Stimulated activated CD8-positive, alpha-beta memory T cell treated with anti-CD3 and anti-CD28 coated beads, Interleukin-7, amount 100 ng/mL, for 24 hours (primary cell): ENCODE measurements around the gene MUC12.
"Not testable (repeated sequence)": the region's sequence is repeated elsewhere in the genome, so short reads cannot be mapped to it uniquely, and the experiment has no call there.

Source experiments
- DNase-seq: peaks from one replicate; pipeline ENCODE4 v3.0.0-alpha.2; 2020; ENCODE audit warnings: low read depth

The MUC12 gene

GRCh38 chr7:100969066-100969615 is at the start of gene MUC12:
Gene MUC12, plus strand, starts transcription at chr7:100969565. Its CDS starts 58 bp downstream, at chr7:100969623.
- DNase-seq: no peak

GRCh38 chr7:100919779-100920437 is 49.5 kb upstream of the MUC12 start:
- not testable (repeated sequence) for DNase-seq

GRCh38 chr7:100921039-100921438 is 48.3 kb upstream of the MUC12 start:
- no peak for DNase-seq

GRCh38 chr7:100923616-100924015 is 45.7 kb upstream of the MUC12 start:
- not testable (repeated sequence) for DNase-seq

- DNase-seq: no peak
These were observed 39.6 kb upstream of the MUC12 start for GRCh38 chr7:100929808-100930174.

- DNase-seq: no peak
These were observed 35.6 kb upstream of the MUC12 start for GRCh38 chr7:100933734-100934133.

GRCh38 chr7:100935381-100935780 is 34.0 kb upstream of the MUC12 start:
- DNase-seq: not testable (repeated sequence)

GRCh38 chr7:100936167-100936566 is 33.2 kb upstream of the MUC12 start:
- DNase-seq: not testable (repeated sequence)

- DNase-seq: no peak
These were observed 27.2 kb upstream of the MUC12 start for GRCh38 chr7:100942045-100942774.

- DNase-seq: no peak
These were observed 25.7 kb upstream of the MUC12 start for GRCh38 chr7:100943693-100944092.

- DNase-seq: no peak
These were observed 25.2 kb upstream of the MUC12 start for GRCh38 chr7:100944138-100944537.

GRCh38 chr7:100946111-100946510 is 23.3 kb upstream of the MUC12 start:
- DNase-seq: no peak

GRCh38 chr7:100946766-100947365 is 22.5 kb upstream of the MUC12 start:
- DNase-seq: no peak

GRCh38 chr7:100947792-100948191 is 21.6 kb upstream of the MUC12 start:
- DNase-seq: no peak

GRCh38 chr7:100949227-100949932 is 20.0 kb upstream of the MUC12 start, which contains the start of gene MUC3A:
Gene MUC3A, plus strand, starts transcription at chr7:100949534. Its CDS starts 91 bp downstream, at chr7:100949625.
- no peak for DNase-seq

- DNase-seq: no peak
These were observed 19.4 kb upstream of the MUC12 start for GRCh38 chr7:100949933-100950443.

GRCh38 chr7:100951172-100951571 is 18.2 kb upstream of the MUC12 start:
- DNase-seq: no peak

GRCh38 chr7:100951888-100952560 is 17.3 kb upstream of the MUC12 start:
- no peak for DNase-seq

- no peak for DNase-seq
These were observed 16.7 kb upstream of the MUC12 start for GRCh38 chr7:100952641-100953040.

- DNase-seq: no peak
These were observed 11.4 kb upstream of the MUC12 start for GRCh38 chr7:100957832-100958421.

- no peak for DNase-seq
These were observed 9.5 kb upstream of the MUC12 start for GRCh38 chr7:100959894-100960293.
